Measurements from ENCODE around the gene ZC3H7B.

Gene ZC3H7B

GRCh38 chr22:41333806-41334205 lies 32.5 kb downstream of the ZC3H7B start:
- DNase-seq = no peak

DNA sequence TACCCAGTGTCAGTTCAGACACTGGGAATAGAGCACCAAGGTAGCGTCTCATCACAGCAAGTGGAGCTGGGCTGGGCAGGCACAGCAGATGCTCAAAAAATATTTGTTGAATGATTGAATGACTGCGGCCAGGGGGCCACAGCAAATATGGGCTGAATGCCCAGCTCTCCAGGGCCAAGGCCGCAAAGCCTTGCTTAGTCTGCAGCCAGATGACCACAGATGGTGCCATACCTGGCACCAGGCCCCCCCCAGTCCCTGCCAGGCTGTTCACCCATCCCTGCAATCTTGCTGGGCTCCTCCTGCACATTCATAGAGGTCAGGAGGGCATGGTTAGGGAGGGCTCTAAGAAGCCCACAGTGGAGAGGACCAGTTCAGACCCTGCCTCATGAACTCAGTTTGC lies 32.9 kb downstream of the ZC3H7B start:
- DNase-seq = no peak

- DNase-seq = no peak
Measured at GRCh38 chr22:41334951-41335635, 33.8 kb downstream of the ZC3H7B start.

- DNase-seq = no peak
Measured at GRCh38 chr22:41338614-41339212, 37.4 kb downstream of the ZC3H7B start.

GRCh38 chr22:41339823-41340222 lies 38.5 kb downstream of the ZC3H7B start:
- DNase-seq = no peak

DNA sequence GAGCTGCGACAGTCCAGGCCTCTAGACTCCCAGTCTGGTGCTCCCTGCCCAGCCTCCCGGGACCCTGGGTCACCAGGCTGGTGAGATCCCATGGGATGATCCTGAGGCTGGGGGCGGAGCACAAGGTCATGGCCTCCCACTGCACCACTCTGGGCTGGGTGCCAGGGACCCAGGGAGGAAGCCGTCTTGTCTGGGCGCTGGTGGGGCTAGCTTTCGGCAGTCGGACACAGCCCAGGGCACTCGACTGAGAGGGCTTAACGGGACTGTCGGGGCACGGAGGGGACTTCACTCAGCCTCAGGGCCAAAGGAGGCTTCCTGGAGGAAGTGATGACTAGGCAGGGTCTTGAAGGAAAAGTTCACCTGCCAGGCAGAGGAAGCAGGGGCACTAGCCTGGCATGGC lies 39.0 kb downstream of the ZC3H7B start:
- DNase-seq = no peak

DNA sequence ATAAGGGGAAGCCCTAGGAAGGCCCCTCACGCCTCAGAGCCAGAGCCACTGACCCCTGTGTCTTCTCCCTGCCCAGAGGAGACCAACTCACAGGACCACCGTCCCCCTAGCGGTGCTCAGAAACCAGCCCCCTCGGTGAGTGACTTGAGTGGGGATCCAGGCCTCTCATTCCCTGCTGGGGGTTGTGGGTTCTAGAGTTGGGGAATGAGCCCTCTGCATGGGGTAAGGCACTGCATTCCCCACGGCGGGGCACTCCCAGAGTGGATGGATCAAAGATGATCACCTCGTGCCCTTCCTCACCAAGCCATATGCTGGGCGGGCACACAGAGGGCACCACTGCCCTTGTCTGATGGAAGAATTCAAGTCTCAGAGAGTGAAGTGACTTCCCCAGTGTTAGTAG lies 39.7 kb downstream of the ZC3H7B start:
- no peak for DNase-seq

DNA sequence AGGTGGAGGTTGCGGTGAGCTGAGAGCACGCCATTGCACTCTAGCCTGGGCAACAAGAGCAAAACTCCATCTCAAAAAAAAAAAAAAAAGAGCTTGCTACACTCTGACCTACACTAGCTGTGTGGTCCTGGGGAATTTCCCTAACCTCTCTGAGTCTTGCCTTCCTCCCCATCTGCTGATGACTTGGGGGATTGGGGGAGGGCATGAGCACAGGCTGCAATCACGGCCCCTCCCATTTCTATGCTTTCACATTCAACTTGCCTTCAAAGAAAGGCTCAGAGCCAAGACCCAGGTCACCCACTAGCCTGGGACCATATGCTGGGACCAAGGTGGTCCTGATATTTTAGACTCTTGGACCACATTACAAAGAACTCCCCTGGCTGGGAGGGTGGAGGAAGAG lies 40.7 kb downstream of the ZC3H7B start:
- peak; percentile 33 for DNase-seq

DNA sequence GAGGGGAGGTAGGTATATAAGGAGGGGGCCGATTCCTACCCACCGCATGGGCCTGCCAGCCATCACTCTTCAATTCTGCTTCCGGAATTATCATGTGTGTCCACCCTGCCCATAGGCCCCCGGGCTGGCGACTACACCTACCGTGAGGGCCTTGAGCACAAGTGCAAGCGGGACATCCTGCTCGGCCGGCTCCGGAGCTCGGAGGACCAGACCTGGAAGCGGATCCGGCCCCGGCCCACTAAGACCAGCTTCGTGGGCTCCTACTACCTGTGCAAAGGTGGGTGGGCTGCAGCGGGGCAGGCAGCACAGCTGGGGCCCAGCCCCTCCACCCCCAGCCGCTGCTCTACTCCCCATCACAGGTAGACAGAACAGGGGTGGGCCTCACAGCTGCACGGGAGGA lies 42.0 kb downstream of the ZC3H7B start:
- no peak for DNase-seq

- no peak for DNase-seq
Measured at GRCh38 chr22:41343717-41344116, 42.4 kb downstream of the ZC3H7B start.

DNA sequence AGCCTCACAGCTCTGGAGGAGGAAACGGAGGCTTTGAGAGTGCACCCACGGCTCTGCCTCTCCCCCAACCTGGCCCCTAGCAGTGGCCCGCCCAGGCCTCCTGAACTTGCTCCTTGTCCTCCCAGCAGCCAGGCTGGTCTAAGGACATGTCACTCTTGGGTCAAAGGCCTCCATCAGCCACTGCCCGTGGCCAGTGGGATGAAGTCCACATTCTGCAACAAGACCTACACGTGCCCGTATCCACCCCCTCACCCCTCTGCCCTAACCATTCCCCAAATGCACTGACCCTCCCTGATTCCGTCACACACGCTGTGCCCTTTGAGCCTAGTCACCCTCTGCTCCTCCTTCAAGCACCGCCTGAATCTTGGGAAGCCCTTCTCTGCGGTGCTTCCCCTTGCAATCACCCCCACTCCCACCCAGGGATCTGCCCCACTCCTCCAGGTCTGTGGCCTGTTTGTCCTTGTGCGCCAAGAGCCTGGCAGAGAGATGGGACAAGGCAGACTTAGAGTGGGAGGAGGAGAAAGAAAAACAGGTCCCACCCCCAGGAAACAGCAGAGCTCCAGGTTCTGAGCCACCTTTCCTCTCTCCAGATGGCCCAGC lies 43.0 kb downstream of the ZC3H7B start:
- no peak for DNase-seq

- no peak for DNase-seq
Measured at GRCh38 chr22:41345807-41346335, 44.5 kb downstream of the ZC3H7B start.

DNA sequence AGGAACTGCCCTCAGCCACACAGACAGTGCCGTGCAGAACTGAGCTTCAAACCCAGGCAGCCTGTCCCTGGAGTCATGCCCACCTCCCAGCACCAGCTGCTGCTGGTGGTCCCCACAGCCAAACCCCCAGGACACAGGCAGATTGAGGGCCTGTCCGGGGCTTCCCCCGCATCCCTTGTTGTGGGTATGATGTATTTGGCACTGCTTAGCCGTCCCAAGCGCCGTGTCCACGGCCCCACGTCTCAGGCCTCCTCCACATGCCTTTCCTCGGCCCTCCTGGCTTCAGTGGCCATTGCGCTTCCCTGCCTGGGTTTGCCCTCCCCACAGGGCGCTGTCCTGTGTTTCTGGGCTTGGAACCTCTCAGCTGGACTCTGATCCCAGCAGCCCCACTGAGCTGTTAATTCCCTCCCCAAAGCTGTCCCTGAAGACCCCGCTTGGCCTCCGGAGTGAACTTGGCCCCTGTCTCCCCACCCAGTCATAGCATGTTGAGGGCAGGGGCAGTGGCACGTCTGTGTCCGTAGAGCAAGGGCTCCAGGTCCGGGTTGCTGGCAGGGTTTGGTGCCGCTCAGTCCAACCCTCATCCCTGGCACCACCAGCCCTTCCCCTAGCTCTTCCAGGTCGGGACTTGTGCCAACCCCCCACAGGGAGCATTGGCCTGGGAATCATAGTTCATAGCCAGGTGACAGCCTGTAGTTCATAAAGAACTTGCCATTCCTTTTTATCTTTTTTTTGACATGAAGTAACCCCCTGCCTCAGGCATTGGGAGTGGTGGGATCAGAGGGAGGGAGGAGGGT lies 45.9 kb downstream of the ZC3H7B start:
- DNase-seq = no peak

DNA sequence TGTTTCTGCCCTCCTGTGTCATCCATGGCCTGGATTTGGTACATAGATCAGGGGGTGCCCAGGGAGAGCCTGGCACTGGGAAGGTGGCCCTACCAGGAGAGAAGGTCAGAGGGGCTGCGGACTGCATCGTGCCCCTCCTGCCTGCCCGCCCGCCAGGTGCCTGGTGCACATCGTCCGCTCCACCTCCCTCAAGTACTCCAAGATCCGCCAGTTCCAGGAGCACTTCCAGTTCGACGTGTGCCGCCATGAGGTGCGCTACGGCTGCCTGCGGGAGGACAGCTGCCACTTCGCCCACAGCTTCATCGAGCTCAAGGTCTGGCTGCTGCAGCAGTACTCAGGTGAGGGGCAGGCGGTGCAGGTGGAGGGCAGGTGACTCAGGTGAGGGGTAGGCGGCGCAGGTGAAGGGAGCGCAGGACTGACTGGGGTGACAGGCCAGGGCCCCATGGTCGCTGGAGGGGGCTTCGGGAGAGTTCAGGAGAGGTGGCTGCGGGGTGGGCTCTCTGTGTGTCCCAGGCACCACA lies 47.7 kb downstream of the ZC3H7B start:
- no peak for DNase-seq

DNA sequence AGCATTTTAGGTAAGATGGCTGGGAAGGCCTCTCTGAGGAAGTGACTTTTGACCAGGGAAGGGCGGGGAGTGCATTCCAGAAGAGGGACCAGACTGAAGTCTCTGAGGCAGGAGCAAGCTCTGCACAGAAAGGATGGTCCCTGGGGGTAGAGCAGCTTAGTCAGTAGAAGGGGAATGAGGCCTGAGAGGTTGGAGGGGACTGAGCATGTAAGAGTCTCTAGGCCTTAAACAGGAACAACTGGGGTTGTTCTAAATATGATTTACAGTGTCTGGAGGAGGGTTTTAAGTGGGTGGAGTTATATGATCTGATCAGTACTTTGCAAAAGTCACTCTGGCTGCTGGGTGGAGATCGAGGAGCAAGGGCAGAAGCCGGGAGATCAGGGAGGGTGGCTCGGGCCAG lies 48.8 kb downstream of the ZC3H7B start:
- no peak for DNase-seq

- no peak for DNase-seq
Measured at GRCh38 chr22:41351011-41351410, 49.7 kb downstream of the ZC3H7B start.

GRCh38 chr22:41352058-41352457 lies 50.7 kb downstream of the ZC3H7B start:
- no peak for DNase-seq

DNA sequence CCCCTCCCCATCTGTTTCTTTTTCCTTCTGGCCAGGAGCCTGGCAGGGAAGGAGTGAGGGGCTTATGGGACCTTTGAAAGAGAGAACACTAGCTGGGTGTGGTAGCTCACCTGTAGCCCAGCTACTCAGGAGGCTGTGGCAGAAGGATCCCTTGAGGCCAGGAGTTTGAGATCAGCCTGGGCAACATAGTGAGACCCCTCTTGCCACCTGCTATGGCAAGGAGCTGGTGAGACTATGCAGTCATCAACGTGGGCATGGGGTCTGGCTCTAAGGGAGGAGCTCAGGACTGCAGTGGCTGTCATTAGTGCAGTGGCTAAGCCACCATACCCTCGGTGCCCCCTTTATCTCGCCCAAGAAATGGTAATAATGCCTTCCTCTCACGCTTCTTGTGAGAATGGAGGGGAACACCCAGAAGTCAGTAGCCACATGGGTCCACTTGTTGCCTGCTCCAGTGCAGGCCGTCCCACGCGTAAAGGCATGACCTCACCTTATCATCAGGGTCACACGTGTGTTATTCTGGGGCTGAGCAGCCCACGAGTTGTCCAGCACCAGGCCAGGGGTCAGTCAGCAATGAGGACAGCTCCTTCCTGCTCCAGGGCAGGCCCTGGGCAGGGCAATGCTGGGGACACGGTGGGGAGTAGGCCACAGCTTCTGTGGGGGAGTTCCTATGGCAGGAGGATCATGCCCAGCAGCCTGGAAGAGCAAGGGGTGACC lies 52.7 kb downstream of the ZC3H7B start:
- DNase-seq = no peak

- DNase-seq = no peak
Measured at GRCh38 chr22:41354979-41355378, 53.7 kb downstream of the ZC3H7B start.

DNA sequence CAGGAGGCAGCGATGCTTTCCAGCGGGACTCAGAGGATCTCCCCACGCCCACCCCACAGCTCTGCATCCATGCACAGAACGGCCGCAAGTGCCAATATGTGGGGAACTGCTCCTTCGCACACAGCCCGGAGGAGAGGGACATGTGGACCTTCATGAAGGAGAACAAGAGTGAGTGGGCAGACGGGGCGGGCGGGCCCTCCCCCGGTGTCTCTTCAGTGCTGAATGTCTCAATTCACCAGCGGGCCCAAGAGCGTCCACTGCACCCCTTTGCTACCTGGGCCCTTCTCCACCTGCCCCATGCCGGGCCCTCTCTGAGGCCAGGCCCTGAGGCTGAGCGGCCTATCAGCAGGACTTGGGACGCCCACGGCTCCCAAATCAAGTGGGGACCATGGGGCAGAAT lies 54.6 kb downstream of the ZC3H7B start:
- DNase-seq = no peak

DNA sequence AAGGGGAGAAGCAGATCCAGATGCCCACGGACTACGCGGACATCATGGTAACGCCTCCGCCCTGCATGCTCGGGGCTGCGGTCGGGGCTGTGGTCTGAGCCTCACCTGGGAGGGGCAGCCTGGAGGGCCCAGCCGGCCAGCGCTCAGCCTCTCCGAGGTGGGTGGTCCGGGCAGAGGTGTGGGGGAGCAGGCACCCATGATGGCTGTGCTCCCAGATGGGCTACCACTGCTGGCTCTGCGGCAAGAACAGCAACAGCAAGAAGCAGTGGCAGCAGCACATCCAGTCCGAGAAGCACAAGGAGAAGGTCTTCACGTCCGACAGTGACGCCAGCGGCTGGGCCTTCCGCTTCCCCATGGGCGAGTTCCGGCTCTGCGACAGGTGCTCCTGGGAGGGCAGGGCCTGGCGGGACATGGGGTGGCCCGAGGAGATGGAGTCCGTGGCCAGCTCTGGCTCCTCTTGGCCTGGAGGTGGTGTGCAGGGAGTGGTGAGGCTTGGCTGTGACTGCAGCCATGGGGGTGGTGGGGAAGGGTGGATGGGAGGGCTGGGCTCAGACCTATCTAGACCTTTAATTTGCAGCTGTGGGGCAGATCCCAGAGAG lies 55.2 kb downstream of the ZC3H7B start:
- DNase-seq = no peak

GRCh38 chr22:41357191-41357590 lies 55.9 kb downstream of the ZC3H7B start:
- no peak for DNase-seq

Data from suppressor macrophage treated with lipopolysaccharide for 4 hours (primary cell).